ENCODE measurements around the gene MYLK. TPM values are rescaled to one million over a fixed set of nuclear protein-coding genes. Genes with fewer than 3 reads are reported as not detected.

MYLK gene
- total RNA-seq, 1 donor from 2014 or later, result 196 TPM

DNA sequence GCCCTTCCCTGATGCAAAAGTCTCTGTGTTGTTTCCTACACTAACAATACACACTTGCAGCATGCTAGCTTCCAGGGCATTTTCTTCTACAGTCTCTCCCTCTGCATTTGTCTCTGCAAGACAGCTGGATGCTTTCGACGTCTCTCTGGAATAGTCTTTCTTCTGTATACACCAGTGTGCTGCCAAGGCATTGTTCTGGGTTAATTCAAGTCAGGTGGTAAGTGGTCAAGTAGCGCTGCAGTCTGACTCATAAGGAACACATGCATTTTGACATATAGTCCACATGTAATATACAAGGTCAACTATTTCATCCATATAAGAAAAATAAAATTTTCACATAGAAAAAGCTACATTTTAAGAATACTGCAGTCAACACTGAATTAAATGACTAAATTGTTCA, 92.7 kb downstream of the MYLK start:
- H3K36me3 ChIP-seq, result peaks cover 10 to 14% of the 10 kb centered on the region in 2 donors
- H3K4me1 ChIP-seq, result peaks cover 0 to 15% of the 10 kb centered on the region in 2 donors
- intact Hi-C loops (cut with DNase I), result no loop called here
- peak in 1 of 2 donors; percentile 39 for DNase-seq (ENCODE audit: low spot score in 2 of 2)
- no peaks in the 10 kb centered on the region for H3K27me3 ChIP-seq
- no peaks in the 10 kb centered on the region for H3K9me3 ChIP-seq
- no peak overlapping the region for H3K4me3 ChIP-seq
- TF ChIP-seq CTCF (IDR thresholded peaks at IDR 0.05), result no peak
- H3K27ac ChIP-seq, result no peak overlapping the region

DNA sequence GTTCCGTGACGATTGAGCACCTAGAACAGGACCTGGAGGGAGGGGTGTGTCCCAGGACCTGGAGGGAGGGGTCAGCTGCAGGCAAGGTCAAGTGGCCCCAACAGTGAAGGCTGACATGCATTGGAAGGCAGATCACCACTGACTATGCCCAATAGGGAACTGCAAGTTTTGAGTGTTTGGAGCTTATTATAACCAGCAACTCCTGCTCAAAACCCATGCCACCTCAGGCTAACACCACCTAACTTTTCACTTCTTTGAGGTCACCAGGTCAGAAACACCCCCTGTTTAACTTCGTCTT, 93.1 kb downstream of the MYLK start:
- intact Hi-C loops (cut with DNase I), result no loop called here
- Histone ChIP-seq H3K27me3 (no peaks in the 10 kb centered on the region), H3K36me3 (peaks cover 10 to 14% of the 10 kb centered on the region in 2 donors), H3K4me3 (no peak overlapping the region), H3K9me3 (no peaks in the 10 kb centered on the region), H3K27ac (no peak overlapping the region), H3K4me1 (peaks cover 0 to 15% of the 10 kb centered on the region in 2 donors)
- no peak for DNase-seq (ENCODE audit: low spot score in 2 of 2)
- no peak for TF ChIP-seq CTCF (IDR thresholded peaks at IDR 0.05)

DNA sequence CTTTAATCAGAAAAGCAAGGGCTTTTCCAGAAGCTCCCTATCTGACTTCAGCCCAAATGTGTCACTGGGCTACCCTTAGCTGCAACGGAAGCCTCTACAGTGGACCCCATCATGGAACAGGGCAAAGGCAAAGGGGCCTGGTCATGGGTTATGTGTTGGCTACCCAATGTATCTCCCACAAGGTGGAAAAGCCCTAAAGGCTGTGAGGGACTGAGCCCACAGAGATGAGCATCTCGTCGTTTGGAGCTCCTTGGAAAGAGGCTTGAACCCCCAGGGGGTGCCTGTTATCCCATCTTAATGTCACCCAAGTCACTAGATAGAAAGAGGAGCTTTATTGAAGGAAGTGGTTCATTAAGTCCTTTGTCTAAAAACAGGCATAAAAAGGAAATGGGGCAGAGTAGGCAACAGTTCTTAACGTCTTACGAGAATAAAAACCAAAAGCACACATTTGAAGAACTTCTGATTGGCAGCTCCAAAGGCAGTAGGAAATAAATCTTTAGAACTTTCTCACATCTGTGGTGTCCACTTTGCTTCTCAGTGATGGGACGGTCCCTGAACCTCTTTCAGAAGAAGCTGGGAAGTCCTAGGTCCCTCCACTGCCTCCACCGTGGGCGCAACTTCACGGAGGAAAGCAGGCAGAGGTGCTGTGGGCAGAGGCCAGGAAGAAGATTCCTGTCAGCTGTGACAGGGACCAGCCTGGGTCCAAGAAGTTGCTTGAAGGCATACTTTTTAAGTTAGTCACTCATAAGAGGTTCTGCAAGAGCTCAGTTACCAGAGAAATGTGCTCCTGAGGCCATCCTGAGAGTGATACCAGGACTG, 93.7 kb downstream of the MYLK start:
- intact Hi-C loops (cut with DNase I), result no loop called here
- no peak overlapping the region for H3K27ac ChIP-seq

GRCh38 chr3:123789760-123790159, 94.4 kb downstream of the MYLK start:
- Histone ChIP-seq H3K36me3 (peaks cover 10 to 14% of the 10 kb centered on the region in 2 donors), H3K4me1 (peaks cover 0 to 11% of the 10 kb centered on the region in 2 donors), H3K4me3 (no peak overlapping the region), H3K27me3 (no peaks in the 10 kb centered on the region), H3K9me3 (no peaks in the 10 kb centered on the region), H3K27ac (no peak overlapping the region)
- intact Hi-C loops (cut with DNase I), result no loop called here
- DNase-seq (ENCODE audit: low spot score in 2 of 2), result no peak
- no peak for TF ChIP-seq CTCF (IDR thresholded peaks at IDR 0.05)

More for the DNA sequence above, 93.7 kb downstream of the MYLK start:
- Histone ChIP-seq H3K4me1 (peaks cover 0 to 15% of the 10 kb centered on the region in 2 donors), H3K9me3 (no peaks in the 10 kb centered on the region), H3K27me3 (no peaks in the 10 kb centered on the region), H3K36me3 (peaks cover 10 to 14% of the 10 kb centered on the region in 2 donors), H3K4me3 (no peak overlapping the region)
- peak in 1 of 2 donors; percentile 55 for DNase-seq (ENCODE audit: low spot score in 2 of 2)
- TF ChIP-seq CTCF (IDR thresholded peaks at IDR 0.05), result no peak

- H3K4me1 ChIP-seq, result peaks cover 0 to 8% of the 10 kb centered on the region in 2 donors
- H3K9me3 ChIP-seq, result no peaks in the 10 kb centered on the region
- H3K36me3 ChIP-seq, result peaks cover 10 to 14% of the 10 kb centered on the region in 2 donors
- H3K4me3 ChIP-seq, result no peak overlapping the region
- DNase-seq (ENCODE audit: low spot score in 2 of 2), result no peak
- peak overlapping the region; percentile 2 to 32 for H3K27ac ChIP-seq
- intact Hi-C loops (cut with DNase I), result no loop called here
- TF ChIP-seq CTCF (IDR thresholded peaks at IDR 0.05), result no peak
- no peaks in the 10 kb centered on the region for H3K27me3 ChIP-seq
Observed at GRCh38 chr3:123789160-123789559, 95.0 kb downstream of the MYLK start.

All from ascending aorta (tissue), 2 donors.